GM23248 (cell line): ENCODE data around the gene NEU2.

Experiments
- EZH2 ChIP-seq: fragments of 200-600 bp; sonication (generic); IDR thresholded peaks from 2 replicates; pipeline ENCODE4 v1.6.1; 2018; ENCODE audit warnings: antibody characterized with exemption, mild to moderate bottlenecking; ENCODE audit not compliant: insufficient read depth, poor library complexity, severe bottlenecking
- EZH2phosphoT487 ChIP-seq: fragments of 200-600 bp; sonication (generic); IDR thresholded peaks from 2 replicates; pipeline ENCODE4 v1.6.1; 2018; ENCODE audit warnings: antibody characterized with exemption, moderate library complexity, mild to moderate bottlenecking, low read depth; ENCODE audit not compliant: insufficient read depth

DNA sequence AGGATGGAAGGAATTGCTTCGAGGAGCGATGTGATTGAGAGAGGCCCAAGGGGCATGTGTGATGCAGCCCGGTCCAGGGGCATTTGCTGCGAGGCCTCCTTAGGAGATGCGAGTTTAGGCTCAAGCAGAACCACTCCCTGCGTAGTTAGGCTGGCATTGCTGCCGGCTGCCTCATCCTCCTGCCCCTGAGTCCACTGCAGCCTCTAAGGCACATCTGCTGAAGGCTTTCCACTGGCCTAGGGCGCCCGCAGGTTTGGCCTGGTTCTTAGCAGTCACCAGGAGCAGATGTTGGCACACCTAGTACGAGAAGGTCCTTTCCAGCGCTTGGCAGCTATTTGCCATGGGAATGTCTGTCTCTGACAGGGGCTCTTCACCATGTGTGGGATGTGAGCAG, 48.4 kb downstream of the NEU2 start:
- TF ChIP-seq EZH2 (no peak), EZH2phosphoT487 (no peak)
